Endodermal cell (in vitro differentiated cells): Measurements from ENCODE around the gene MARK4. TPM values are rescaled to one million over a fixed set of nuclear protein-coding genes. Genes with fewer than 3 reads are reported as not detected.

Experiments used
- DNase-seq: peaks from one replicate; pipeline ENCODE4 v3.0.0-alpha.2; 2017
- H3K27ac ChIP-seq: 2 replicates; pipeline ENCODE4 v1.5.1; 2013; ENCODE audit warnings: mild to moderate bottlenecking, low read depth, low read length, moderate library complexity
- H3K27me3 ChIP-seq: 2 replicates; pipeline ENCODE4 v1.6.1; 2013; ENCODE audit warnings: mild to moderate bottlenecking, low read length, moderate library complexity; ENCODE audit not compliant: insufficient read depth, control insufficient read depth, poor library complexity, severe bottlenecking
- H3K36me3 ChIP-seq: 2 replicates; pipeline ENCODE4 v1.7.0; 2013; ENCODE audit warnings: mild to moderate bottlenecking, low read length, moderate library complexity; ENCODE audit not compliant: control insufficient read depth, insufficient read depth
- H3K4me1 ChIP-seq: one replicate; pipeline ENCODE4 v1.7.0; 2013; ENCODE audit warnings: low read length; ENCODE audit not compliant: control insufficient read depth, insufficient read depth
- H3K4me3 ChIP-seq: 2 replicates; pipeline ENCODE4 v1.5.1; 2013; ENCODE audit warnings: mild to moderate bottlenecking, low read length, moderate library complexity
- H3K9ac ChIP-seq: 2 replicates; pipeline ENCODE4 v1.6.1; 2013; ENCODE audit warnings: mild to moderate bottlenecking, low read length, moderate library complexity; ENCODE audit not compliant: poor library complexity, severe bottlenecking; ENCODE audit errors: extremely low read depth
- H3K9me3 ChIP-seq: 2 replicates; pipeline ENCODE4 v1.6.1; 2013; ENCODE audit warnings: mild to moderate bottlenecking, low read length, moderate library complexity; ENCODE audit not compliant: control insufficient read depth
- H3K27ac Mint-ChIP-seq: 2 replicates; pipeline ENCODE4 v1.8.0; 2020; ENCODE audit warnings: mixed read lengths
- H3K27me3 Mint-ChIP-seq: 2 replicates; pipeline ENCODE4 v1.8.0; 2021; ENCODE audit warnings: mild to moderate bottlenecking, mixed read lengths; ENCODE audit not compliant: insufficient read depth
- H3K36me3 Mint-ChIP-seq: 2 replicates; pipeline ENCODE4 v1.8.0; 2020; ENCODE audit warnings: low read depth, mixed read lengths
- H3K4me1 Mint-ChIP-seq: 2 replicates; pipeline ENCODE4 v1.8.0; 2020; ENCODE audit warnings: mixed read lengths
- H3K4me3 Mint-ChIP-seq: 2 replicates; pipeline ENCODE4 v1.8.0; 2020; ENCODE audit warnings: mild to moderate bottlenecking, moderate library complexity, mixed read lengths
- H3K9me3 Mint-ChIP-seq: 2 replicates; pipeline ENCODE4 v1.8.0; 2020; ENCODE audit warnings: mild to moderate bottlenecking, mixed read lengths
- WGBS, 2 experiments: methylation state at CpG; one replicate each; pipeline versions ENCODE4 v1.1.5 to v1.1.7; 2013; ENCODE audit warnings: missing lambda C conversion rate in 2 of 2, mixed read lengths in 1 of 2; ENCODE audit not compliant: insufficient coverage in 1 of 2, insufficient read length in 1 of 2; 5-methylcytosine and 5-hydroxymethylcytosine counted together
- total RNA-seq, 2 donors: library from RNA; stranded (reverse); fragmentation: NEBNext Ultra II Directional in 1 of 2; extraction: Animal tissue kit (Norgen Biotek cat#: 25700) in 1 of 2; gene quantifications; 2 replicates in 1 of 2; 3 replicates in 1 of 2; pipeline ENCODE4 v1.2.1, GENCODE V29; 2021
- TF ChIP-seq, protein P1 (sequence below): fragments of 200-600 bp; sonication (generic); conservative IDR thresholded peaks from 2 replicates; pipeline ENCODE4 v1.5.0; 2021; ENCODE audit warnings: antibody characterized with exemption, mild to moderate bottlenecking

Gene MARK4
- total RNA-seq, 2 donors from 2014 or later = 74.6 to 90.6 TPM

GRCh38 chr19:45298264-45298663 is 47.2 kb downstream of the MARK4 start:
- no peaks in the 10 kb centered on the region for H3K9me3 ChIP-seq
- H3K36me3 ChIP-seq = peaks cover 35% of the 10 kb centered on the region
- no peak for DNase-seq
- Mint-ChIP-seq H3K36me3 (peaks cover 69% of the 10 kb centered on the region), H3K4me1 (no peaks in the 10 kb centered on the region), H3K27ac (no peak overlapping the region), H3K4me3 (no peak overlapping the region), H3K27me3 (no peaks in the 10 kb centered on the region), H3K9me3 (peaks cover 3% of the 10 kb centered on the region)
- H3K27ac ChIP-seq = no peak overlapping the region
- no peaks in the 10 kb centered on the region for H3K4me1 ChIP-seq
- H3K9ac ChIP-seq = no peak overlapping the region
- TF ChIP-seq, protein P1, sequence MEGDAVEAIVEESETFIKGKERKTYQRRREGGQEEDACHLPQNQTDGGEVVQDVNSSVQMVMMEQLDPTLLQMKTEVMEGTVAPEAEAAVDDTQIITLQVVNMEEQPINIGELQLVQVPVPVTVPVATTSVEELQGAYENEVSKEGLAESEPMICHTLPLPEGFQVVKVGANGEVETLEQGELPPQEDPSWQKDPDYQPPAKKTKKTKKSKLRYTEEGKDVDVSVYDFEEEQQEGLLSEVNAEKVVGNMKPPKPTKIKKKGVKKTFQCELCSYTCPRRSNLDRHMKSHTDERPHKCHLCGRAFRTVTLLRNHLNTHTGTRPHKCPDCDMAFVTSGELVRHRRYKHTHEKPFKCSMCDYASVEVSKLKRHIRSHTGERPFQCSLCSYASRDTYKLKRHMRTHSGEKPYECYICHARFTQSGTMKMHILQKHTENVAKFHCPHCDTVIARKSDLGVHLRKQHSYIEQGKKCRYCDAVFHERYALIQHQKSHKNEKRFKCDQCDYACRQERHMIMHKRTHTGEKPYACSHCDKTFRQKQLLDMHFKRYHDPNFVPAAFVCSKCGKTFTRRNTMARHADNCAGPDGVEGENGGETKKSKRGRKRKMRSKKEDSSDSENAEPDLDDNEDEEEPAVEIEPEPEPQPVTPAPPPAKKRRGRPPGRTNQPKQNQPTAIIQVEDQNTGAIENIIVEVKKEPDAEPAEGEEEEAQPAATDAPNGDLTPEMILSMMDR = no peak
- 96 to 100% methylated on average over 1 to 5 of the region's 5 CpGs for WGBS, 2 experiments
- H3K27me3 ChIP-seq = no peaks in the 10 kb centered on the region
- no peak overlapping the region for H3K4me3 ChIP-seq

GRCh38 chr19:45299719-45300118 is 48.6 kb downstream of the MARK4 start:
- Mint-ChIP-seq H3K27me3 (peaks cover 7% of the 10 kb centered on the region), H3K27ac (no peak overlapping the region), H3K9me3 (peaks cover 5% of the 10 kb centered on the region), H3K4me1 (no peaks in the 10 kb centered on the region), H3K36me3 (peaks cover 57% of the 10 kb centered on the region), H3K4me3 (no peak overlapping the region)
- TF ChIP-seq, protein P1 = no peak
- Histone ChIP-seq H3K27ac (no peak overlapping the region), H3K9ac (no peak overlapping the region), H3K4me1 (no peaks in the 10 kb centered on the region), H3K36me3 (peaks cover 35% of the 10 kb centered on the region), H3K27me3 (no peaks in the 10 kb centered on the region), H3K9me3 (no peaks in the 10 kb centered on the region), H3K4me3 (no peak overlapping the region)
- 95 to 100% methylated on average over 2 to 6 of the region's 6 CpGs for WGBS, 2 experiments
- DNase-seq = no peak

GRCh38 chr19:45302416-45302815 is 51.3 kb downstream of the MARK4 start:
- TF ChIP-seq, protein P1 = no peak
- Histone ChIP-seq H3K4me3 (no peak overlapping the region), H3K9me3 (no peaks in the 10 kb centered on the region), H3K9ac (no peak overlapping the region), H3K4me1 (no peaks in the 10 kb centered on the region), H3K36me3 (peaks cover 18% of the 10 kb centered on the region), H3K27me3 (no peaks in the 10 kb centered on the region), H3K27ac (no peak overlapping the region)
- peaks cover 35% of the 10 kb centered on the region for H3K36me3 Mint-ChIP-seq
- H3K4me1 Mint-ChIP-seq = no peaks in the 10 kb centered on the region
- 96 to 99% methylated on average over 18 to 26 of the region's 27 CpGs for WGBS, 2 experiments
- H3K4me3 Mint-ChIP-seq = no peak overlapping the region
- peaks cover 5% of the 10 kb centered on the region for H3K9me3 Mint-ChIP-seq
- DNase-seq = no peak
- peaks cover 28% of the 10 kb centered on the region for H3K27me3 Mint-ChIP-seq
- H3K27ac Mint-ChIP-seq = no peak overlapping the region
